T-helper 17 cell (primary cell): ENCODE results near the gene METTL13. TPM values are rescaled to one million over a fixed set of nuclear protein-coding genes. Genes with fewer than 3 reads are reported as not detected.

Experiments used
- ATAC-seq: fragments of 150-1000 bp; cut with Tn5 transposase; 2 replicates; pipeline ENCODE4 v1.10.0; 2021; ENCODE audit warnings: mild to moderate bottlenecking, moderate library complexity
- DNase-seq, 3 donors: peaks; one replicate each; pipeline versions ENCODE4 v3.0.0 to v3.0.0-alpha.2; 2020 to 2021
- H3K9me3 ChIP-seq: one replicate; pipeline ENCODE4 v1.7.0; 2013; ENCODE audit warnings: low read length, mild to moderate bottlenecking; ENCODE audit not compliant: control insufficient read depth, poor library complexity, severe bottlenecking
- H3K27ac Mint-ChIP-seq: one replicate; pipeline ENCODE4 v1.8.0; 2022; ENCODE audit warnings: mild to moderate bottlenecking, moderate library complexity, mixed read lengths
- H3K27me3 Mint-ChIP-seq: one replicate; pipeline ENCODE4 v1.8.0; 2022; ENCODE audit warnings: mixed read lengths
- H3K36me3 Mint-ChIP-seq: one replicate; pipeline ENCODE4 v1.8.0; 2022; ENCODE audit warnings: low read depth, mixed read lengths
- H3K4me1 Mint-ChIP-seq: one replicate; pipeline ENCODE4 v1.8.0; 2022; ENCODE audit warnings: mild to moderate bottlenecking, mixed read lengths
- H3K4me3 Mint-ChIP-seq: one replicate; pipeline ENCODE4 v1.8.0; 2022; ENCODE audit warnings: mild to moderate bottlenecking, moderate library complexity, mixed read lengths
- total RNA-seq, 4 donors: library from RNA in 2 of 4; stranded (reverse) in 2 of 4; gene quantifications; one replicate each; pipeline ENCODE4 v1.2.3 and lab custom pipeline; 2022 to 2026

Gene METTL13, protein sequence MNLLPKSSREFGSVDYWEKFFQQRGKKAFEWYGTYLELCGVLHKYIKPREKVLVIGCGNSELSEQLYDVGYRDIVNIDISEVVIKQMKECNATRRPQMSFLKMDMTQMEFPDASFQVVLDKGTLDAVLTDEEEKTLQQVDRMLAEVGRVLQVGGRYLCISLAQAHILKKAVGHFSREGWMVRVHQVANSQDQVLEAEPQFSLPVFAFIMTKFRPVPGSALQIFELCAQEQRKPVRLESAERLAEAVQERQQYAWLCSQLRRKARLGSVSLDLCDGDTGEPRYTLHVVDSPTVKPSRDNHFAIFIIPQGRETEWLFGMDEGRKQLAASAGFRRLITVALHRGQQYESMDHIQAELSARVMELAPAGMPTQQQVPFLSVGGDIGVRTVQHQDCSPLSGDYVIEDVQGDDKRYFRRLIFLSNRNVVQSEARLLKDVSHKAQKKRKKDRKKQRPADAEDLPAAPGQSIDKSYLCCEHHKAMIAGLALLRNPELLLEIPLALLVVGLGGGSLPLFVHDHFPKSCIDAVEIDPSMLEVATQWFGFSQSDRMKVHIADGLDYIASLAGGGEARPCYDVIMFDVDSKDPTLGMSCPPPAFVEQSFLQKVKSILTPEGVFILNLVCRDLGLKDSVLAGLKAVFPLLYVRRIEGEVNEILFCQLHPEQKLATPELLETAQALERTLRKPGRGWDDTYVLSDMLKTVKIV
- total RNA-seq (10 to 100 TPM; 13.0 to 13.4 TPM), total RNA-seq (lab: John Stamatoyannopoulos, UW) (18.6 to 36.3 reads per million in 2 donors)

DNA sequence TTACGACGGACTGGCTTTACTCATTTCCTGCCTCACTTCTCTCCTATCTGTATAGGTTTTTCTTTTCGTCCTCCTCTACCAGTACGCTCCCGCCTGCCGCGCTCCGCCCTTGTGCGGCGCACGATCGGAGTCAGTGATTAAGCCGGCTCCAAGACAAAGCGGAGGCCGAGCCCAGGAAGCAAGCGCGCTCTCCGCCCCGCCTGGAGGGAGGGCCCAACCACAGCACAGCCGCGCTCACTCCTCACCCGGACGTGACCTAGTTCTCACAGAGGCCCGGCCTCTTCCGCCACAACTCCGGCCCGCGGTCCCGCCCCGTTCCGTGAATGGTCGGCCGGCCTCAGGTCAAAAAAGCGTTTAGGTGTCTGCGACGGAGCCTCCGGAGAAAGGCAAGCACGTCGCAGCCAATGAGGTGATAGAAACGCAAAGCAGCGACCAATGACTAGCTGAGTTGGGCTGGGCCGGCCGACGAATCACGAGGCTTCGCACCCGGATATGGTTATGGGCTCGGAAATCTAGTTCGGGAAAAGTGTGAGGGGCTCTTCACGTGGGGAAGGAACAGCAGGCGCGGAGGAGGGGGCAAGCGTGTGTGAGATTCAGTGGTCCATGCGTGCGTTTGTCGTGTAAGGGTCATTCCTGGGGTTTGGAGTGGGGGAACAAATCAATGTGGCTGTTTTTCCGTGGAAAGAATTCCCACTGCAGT lies at the start of gene METTL13:
Gene METTL13 (plus strand): TSS at position 485 of the 700 bp plus-strand sequence. CDS start 308 bp downstream, outside the sequence.
- H3K4me3 Mint-ChIP-seq, result peak within 1 kb of the TSS; percentile 98
- no peaks in the 10 kb centered on the region for H3K9me3 ChIP-seq
- H3K27me3 Mint-ChIP-seq, result no peaks in the 10 kb centered on the region
- H3K27ac Mint-ChIP-seq, result peak within 1 kb of the TSS; percentile 96
- peak; percentile 94 to 98 (median 97) for DNase-seq
- H3K36me3 Mint-ChIP-seq, result peaks cover 7% of the 10 kb centered on the region
- H3K4me1 Mint-ChIP-seq, result peaks cover 30% of the 10 kb centered on the region
- ATAC-seq, result peak; percentile 93

DNA sequence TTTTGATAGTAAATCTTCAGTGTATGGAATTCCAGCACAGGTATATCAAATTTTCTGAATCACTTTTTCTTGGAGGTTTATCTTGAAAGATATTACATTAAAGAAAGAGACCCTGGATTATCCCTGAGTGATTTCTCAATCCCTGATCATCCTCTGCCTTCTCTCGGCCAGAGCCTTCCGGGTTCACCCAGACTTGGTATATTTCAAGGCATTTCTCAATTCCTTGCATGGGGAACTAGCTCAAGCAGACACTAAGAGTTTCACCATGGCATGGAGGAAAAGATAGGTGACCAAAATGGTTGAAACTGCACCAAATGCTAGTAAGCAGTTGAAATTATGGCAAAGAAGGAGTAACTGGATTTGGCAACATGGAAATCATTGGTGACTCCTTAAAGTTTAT lies 45.3 kb upstream of the METTL13 start:
- Mint-ChIP-seq H3K27ac (peak overlapping the region; percentile 14), H3K36me3 (peaks cover 4% of the 10 kb centered on the region), H3K4me1 (peaks cover 33% of the 10 kb centered on the region), H3K27me3 (no peaks in the 10 kb centered on the region), H3K4me3 (no peak overlapping the region)
- ATAC-seq (no peak), DNase-seq (no peak)
- no peaks in the 10 kb centered on the region for H3K9me3 ChIP-seq

GRCh38 chr1:171738911-171739310 lies 42.5 kb upstream of the METTL13 start:
- no peaks in the 10 kb centered on the region for H3K9me3 ChIP-seq
- peaks cover 51% of the 10 kb centered on the region for H3K4me1 Mint-ChIP-seq
- DNase-seq (no peak), ATAC-seq (no peak)
- H3K27me3 Mint-ChIP-seq, result no peaks in the 10 kb centered on the region
- H3K4me3 Mint-ChIP-seq, result peak overlapping the region; percentile 99
- H3K36me3 Mint-ChIP-seq, result peaks cover 11% of the 10 kb centered on the region
- peak overlapping the region; percentile 99 for H3K27ac Mint-ChIP-seq

DNA sequence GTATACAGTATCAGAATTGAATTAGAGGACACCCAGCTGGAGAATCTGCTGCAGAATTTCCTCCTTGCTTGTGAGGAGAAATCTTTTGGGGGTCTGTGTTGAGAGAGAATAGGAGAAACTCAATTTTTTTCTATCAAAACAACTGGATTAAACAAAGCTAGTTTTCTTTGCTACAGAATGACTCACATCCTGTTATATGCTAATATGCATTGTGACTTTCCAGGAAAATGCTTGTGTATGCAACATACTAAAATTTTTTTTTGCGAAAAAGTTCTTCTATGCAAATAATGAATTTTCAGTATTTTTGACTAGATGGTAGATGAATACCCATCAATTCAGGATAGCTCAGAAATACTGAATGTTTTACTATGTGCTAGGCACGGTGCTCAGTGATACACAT lies 41.8 kb upstream of the METTL13 start:
- peak overlapping the region; percentile 99 for H3K4me3 Mint-ChIP-seq
- H3K27ac Mint-ChIP-seq, result peak overlapping the region; percentile 99
- no peaks in the 10 kb centered on the region for H3K9me3 ChIP-seq
- peaks cover 52% of the 10 kb centered on the region for H3K4me1 Mint-ChIP-seq
- no peak for DNase-seq
- no peak for ATAC-seq
- H3K36me3 Mint-ChIP-seq, result peaks cover 11% of the 10 kb centered on the region
- no peaks in the 10 kb centered on the region for H3K27me3 Mint-ChIP-seq

- peak overlapping the region; percentile 99 for H3K27ac Mint-ChIP-seq
- no peaks in the 10 kb centered on the region for H3K27me3 Mint-ChIP-seq
- peaks cover 50% of the 10 kb centered on the region for H3K4me1 Mint-ChIP-seq
- no peak for ATAC-seq
- no peak for DNase-seq
- peak overlapping the region; percentile 99 for H3K4me3 Mint-ChIP-seq
- no peaks in the 10 kb centered on the region for H3K9me3 ChIP-seq
- H3K36me3 Mint-ChIP-seq, result peaks cover 9% of the 10 kb centered on the region
Observed at GRCh38 chr1:171740356-171740863, 41.0 kb upstream of the METTL13 start.

GRCh38 chr1:171740987-171741871 lies 40.2 kb upstream of the METTL13 start:
- Mint-ChIP-seq H3K4me1 (peaks cover 49% of the 10 kb centered on the region), H3K27me3 (no peaks in the 10 kb centered on the region), H3K27ac (peak overlapping the region; percentile 99), H3K4me3 (peak overlapping the region; percentile 99), H3K36me3 (peaks cover 9% of the 10 kb centered on the region)
- ATAC-seq (peak; percentile 21), DNase-seq (peak in 1 of 3 donors; percentile 21)
- no peaks in the 10 kb centered on the region for H3K9me3 ChIP-seq

GRCh38 chr1:171741872-171742576 lies 39.4 kb upstream of the METTL13 start, which contains the start of gene VAMP4:
VAMP4 (minus strand) TSS chr1:171742065; CDS start chr1:171738414, 3,651 bp downstream.
- Mint-ChIP-seq H3K27ac (peak within 1 kb of the TSS; percentile 99), H3K4me3 (peak within 1 kb of the TSS; percentile 99), H3K36me3 (peaks cover 8% of the 10 kb centered on the region), H3K27me3 (no peaks in the 10 kb centered on the region), H3K4me1 (peaks cover 46% of the 10 kb centered on the region)
- peak; percentile 74 to 79 (median 78) for DNase-seq
- no peaks in the 10 kb centered on the region for H3K9me3 ChIP-seq
- ATAC-seq, result peak; percentile 89

GRCh38 chr1:171742577-171742922 lies 38.9 kb upstream of the METTL13 start:
- peak in 1 of 3 donors; percentile 14 for DNase-seq
- peaks cover 7% of the 10 kb centered on the region for H3K36me3 Mint-ChIP-seq

DNA sequence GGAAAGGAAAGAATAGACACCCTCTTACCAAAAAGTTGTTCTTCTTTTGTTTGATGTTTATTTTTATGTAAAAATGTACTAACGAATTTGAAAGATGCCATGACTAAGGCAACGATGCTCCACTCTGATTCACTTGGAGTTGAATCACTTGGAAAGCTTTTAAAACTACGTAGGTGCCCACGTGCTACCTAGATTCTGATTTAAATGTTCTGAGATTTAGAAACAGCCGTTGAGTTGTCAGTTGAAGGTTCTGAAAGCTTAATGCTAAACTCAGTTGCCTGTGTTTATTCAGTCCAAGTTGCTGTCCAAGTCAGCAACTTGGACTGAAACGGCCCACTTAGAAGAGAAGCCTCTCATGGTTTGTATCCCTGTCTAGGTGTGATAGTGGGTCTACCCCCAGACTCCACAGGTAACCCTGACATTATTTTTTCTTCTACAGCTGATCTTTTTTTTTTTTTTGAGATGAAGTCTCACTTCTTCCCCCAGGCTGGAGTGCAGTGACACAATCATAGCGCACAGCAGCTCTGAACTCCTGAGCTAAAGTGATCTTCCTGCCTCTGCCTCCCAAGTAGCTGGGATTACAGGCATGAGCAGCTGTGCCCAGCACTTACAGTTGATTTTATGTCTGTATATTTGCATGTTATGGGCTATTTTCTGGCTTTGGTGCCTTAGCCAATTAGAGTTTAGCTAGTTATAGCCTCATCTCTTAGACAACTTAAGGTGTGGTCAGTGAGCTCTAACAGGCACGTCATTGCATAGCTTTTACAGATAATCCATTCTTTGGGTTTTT lies 38.2 kb upstream of the METTL13 start:
- DNase-seq, result no peak
- H3K9me3 ChIP-seq, result no peaks in the 10 kb centered on the region
- peaks cover 45% of the 10 kb centered on the region for H3K4me1 Mint-ChIP-seq
- no peaks in the 10 kb centered on the region for H3K27me3 Mint-ChIP-seq
- H3K27ac Mint-ChIP-seq, result peak overlapping the region; percentile 99
- H3K36me3 Mint-ChIP-seq, result peaks cover 7% of the 10 kb centered on the region
- peak overlapping the region; percentile 99 for H3K4me3 Mint-ChIP-seq
- no peak for ATAC-seq

More at GRCh38 chr1:171742577-171742922, 38.9 kb upstream of the METTL13 start:
- H3K27ac Mint-ChIP-seq, result peak overlapping the region; percentile 99
- peaks cover 45% of the 10 kb centered on the region for H3K4me1 Mint-ChIP-seq
- H3K9me3 ChIP-seq, result no peaks in the 10 kb centered on the region
- peak; percentile 4 for ATAC-seq
- H3K27me3 Mint-ChIP-seq, result no peaks in the 10 kb centered on the region
- peak overlapping the region; percentile 99 for H3K4me3 Mint-ChIP-seq

DNA sequence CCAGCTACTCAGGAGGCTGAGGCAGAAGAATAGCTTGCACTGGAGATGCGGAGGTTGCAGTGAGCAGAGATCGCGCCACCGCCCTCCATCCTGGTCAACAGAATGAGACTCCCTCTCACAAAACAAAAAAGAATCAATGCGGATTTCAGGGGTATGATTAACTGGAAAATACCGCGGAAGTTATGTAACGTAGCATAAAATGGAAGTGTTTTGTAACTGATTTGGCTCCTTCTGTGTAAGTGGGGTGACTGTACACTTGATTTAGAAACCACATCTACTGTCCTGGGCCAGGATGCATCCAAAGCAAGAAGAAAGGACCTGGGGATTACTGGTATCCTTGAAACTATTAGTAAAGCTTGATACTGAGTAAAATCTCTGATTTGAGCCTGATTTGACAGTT lies 36.5 kb upstream of the METTL13 start:
- ATAC-seq, result no peak
- Mint-ChIP-seq H3K4me1 (peaks cover 30% of the 10 kb centered on the region), H3K36me3 (peaks cover 7% of the 10 kb centered on the region), H3K27ac (no peak overlapping the region), H3K27me3 (no peaks in the 10 kb centered on the region), H3K4me3 (no peak overlapping the region)
- no peak for DNase-seq
- no peaks in the 10 kb centered on the region for H3K9me3 ChIP-seq

DNA sequence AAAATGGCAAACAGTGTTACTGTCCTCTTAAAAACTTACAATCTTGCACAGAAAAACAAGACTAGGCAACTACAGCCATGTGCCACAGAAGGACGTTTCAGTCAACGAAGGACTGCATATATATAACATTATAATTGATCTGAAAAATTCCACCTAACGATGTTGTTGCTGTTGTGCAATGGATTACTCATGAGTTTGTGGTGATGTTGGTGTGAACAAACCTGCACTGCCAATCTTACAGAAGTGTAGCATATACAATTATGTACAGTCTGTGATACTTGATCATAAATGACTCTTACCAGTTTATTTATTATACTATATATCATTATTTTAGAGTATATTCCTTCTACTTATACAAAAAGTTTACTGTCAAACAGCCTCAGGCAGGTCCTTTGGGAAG lies 32.8 kb upstream of the METTL13 start:
- ATAC-seq (no peak), DNase-seq (no peak)
- peaks cover 3% of the 10 kb centered on the region for H3K4me1 Mint-ChIP-seq
- H3K27ac Mint-ChIP-seq, result no peak overlapping the region
- no peaks in the 10 kb centered on the region for H3K9me3 ChIP-seq
- H3K27me3 Mint-ChIP-seq, result peaks cover under 1% of the 10 kb centered on the region
- H3K4me3 Mint-ChIP-seq, result no peak overlapping the region
- H3K36me3 Mint-ChIP-seq, result no peaks in the 10 kb centered on the region
